GM23338 (cell line): ENCODE results near the gene TUBB2A. TPM values are rescaled to one million over a fixed set of nuclear protein-coding genes. Genes with fewer than 3 reads are reported as not detected.
A peak's percentile ranks its signal among the peaks of the same experiment; 100 is the strongest.
"Not testable (repeated sequence)": the region's sequence is repeated elsewhere in the genome, so short reads cannot be mapped to it uniquely, and the experiment has no call there.

Experiments
- ATAC-seq: fragments of 200-7000 bp; cut with Tn5 transposase; 3 replicates; pipeline ENCODE4 v1.9.1; 2020
- DNase-seq: peaks from one replicate; pipeline ENCODE4 v3.0.0-alpha.2; 2015; ENCODE audit warnings: low spot score
- H2AFZ ChIP-seq: fragments of 200-600 bp; sonication (generic); 2 replicates; pipeline ENCODE4 v1.8.0; 2016; ENCODE audit warnings: antibody characterized with exemption, mild to moderate bottlenecking, moderate library complexity
- H3F3A ChIP-seq: fragments of 200-600 bp; sonication (generic); replicated peaks from 2 replicates; pipeline ENCODE4 v1.8.0; 2017; ENCODE audit warnings: antibody characterized with exemption, mixed run types, low read depth
- H3K27ac ChIP-seq: fragments of 200-600 bp; sonication (generic); 2 replicates; pipeline ENCODE4 v1.6.1; 2016; ENCODE audit warnings: low read depth
- H3K27me3 ChIP-seq: fragments of 200-600 bp; sonication (generic); 2 replicates; pipeline ENCODE4 v1.8.0; 2016; ENCODE audit warnings: mild to moderate bottlenecking, mixed run types, moderate library complexity; ENCODE audit not compliant: insufficient read depth
- H3K36me3 ChIP-seq: fragments of 200-600 bp; sonication (generic); 2 replicates; pipeline ENCODE4 v1.8.0; 2016; ENCODE audit warnings: mild to moderate bottlenecking; ENCODE audit not compliant: insufficient read depth
- H3K4me1 ChIP-seq: fragments of 200-600 bp; sonication (generic); 2 replicates; pipeline ENCODE4 v1.8.0; 2016; ENCODE audit warnings: mild to moderate bottlenecking, moderate library complexity; ENCODE audit not compliant: insufficient read depth
- H3K4me2 ChIP-seq: fragments of 200-600 bp; sonication (generic); 2 replicates; pipeline ENCODE4 v1.7.1; 2017; ENCODE audit warnings: mixed run types
- H3K4me3 ChIP-seq: fragments of 200-600 bp; sonication (generic); 2 replicates; pipeline ENCODE4 v1.6.1; 2016; ENCODE audit warnings: mixed run types
- H3K79me2 ChIP-seq: fragments of 200-600 bp; sonication (generic); replicated peaks from 2 replicates; pipeline ENCODE4 v1.8.0; 2017; ENCODE audit warnings: mild to moderate bottlenecking; ENCODE audit not compliant: insufficient read depth
- H3K9me2 ChIP-seq: fragments of 200-600 bp; sonication (generic); 2 replicates; pipeline ENCODE4 v1.8.0; 2017; ENCODE audit not compliant: insufficient read depth
- H4K20me1 ChIP-seq: fragments of 200-600 bp; sonication (generic); replicated peaks from 2 replicates; pipeline ENCODE4 v1.8.0; 2017; ENCODE audit warnings: mild to moderate bottlenecking; ENCODE audit not compliant: insufficient read depth
- H3K27ac Mint-ChIP-seq: 2 replicates; pipeline ENCODE4 v1.8.0; 2020; ENCODE audit warnings: inconsistent platforms, mild to moderate bottlenecking, moderate library complexity, mixed read lengths
- H3K27me3 Mint-ChIP-seq: 3 replicates; pipeline ENCODE4 v1.8.0; 2022; ENCODE audit warnings: low read depth, mild to moderate bottlenecking, moderate library complexity, mixed read lengths, inconsistent platforms; ENCODE audit not compliant: insufficient read depth, poor library complexity
- H3K36me3 Mint-ChIP-seq: 3 replicates; pipeline ENCODE4 v1.8.0; 2021; ENCODE audit warnings: low read depth, mild to moderate bottlenecking, inconsistent platforms, moderate library complexity, mixed read lengths
- H3K4me1 Mint-ChIP-seq: 3 replicates; pipeline ENCODE4 v1.8.0; 2020; ENCODE audit warnings: mild to moderate bottlenecking, inconsistent platforms, mixed read lengths
- H3K4me3 Mint-ChIP-seq: 3 replicates; pipeline ENCODE4 v1.8.0; 2021; ENCODE audit warnings: moderate library complexity, mild to moderate bottlenecking, inconsistent platforms, mixed read lengths
- H3K9me3 Mint-ChIP-seq: 3 replicates; pipeline ENCODE4 v1.8.0; 2020; ENCODE audit warnings: moderate library complexity, mild to moderate bottlenecking, inconsistent platforms, mixed read lengths
- POLR2AphosphoS5 ChIP-seq: IDR thresholded peaks from 2 replicates; pipeline ENCODE4 v1.6.1; 2016; ENCODE audit warnings: antibody characterized with exemption, low read depth
- polyA plus RNA-seq: library from polyadenylated mRNA; unstranded; fragments of >200 nt; fragmentation: Nextera tagmentation; extraction: Ambion mirVana; gene quantifications from 2 replicates; pipeline ENCODE4 v1.2.1, GENCODE V29; 2016
- total RNA-seq: library from RNA; depleted of rRNA; stranded (reverse); fragments of >200 nt; shearing (Covaris generic); gene quantifications from 2 replicates; pipeline ENCODE4 v1.2.3, GENCODE V29; 2014
- TF ChIP-seq, protein P1 (sequence below), 2 experiments: fragments of 200-600 bp in 1 of 2; sonication (generic) in 1 of 2; conservative IDR thresholded peaks; 2 replicates each; pipeline versions ENCODE4 v1.5.1 to v1.6.1; 2016 to 2017; ENCODE audit warnings: antibody characterized with exemption in 2 of 2, low read depth in 2 of 2, mild to moderate bottlenecking in 2 of 2, moderate library complexity in 1 of 2

The TUBB2A gene
- total and polyA plus RNA-seq, 2 experiments from 2014 or later = 305 to 376 TPM

DNA sequence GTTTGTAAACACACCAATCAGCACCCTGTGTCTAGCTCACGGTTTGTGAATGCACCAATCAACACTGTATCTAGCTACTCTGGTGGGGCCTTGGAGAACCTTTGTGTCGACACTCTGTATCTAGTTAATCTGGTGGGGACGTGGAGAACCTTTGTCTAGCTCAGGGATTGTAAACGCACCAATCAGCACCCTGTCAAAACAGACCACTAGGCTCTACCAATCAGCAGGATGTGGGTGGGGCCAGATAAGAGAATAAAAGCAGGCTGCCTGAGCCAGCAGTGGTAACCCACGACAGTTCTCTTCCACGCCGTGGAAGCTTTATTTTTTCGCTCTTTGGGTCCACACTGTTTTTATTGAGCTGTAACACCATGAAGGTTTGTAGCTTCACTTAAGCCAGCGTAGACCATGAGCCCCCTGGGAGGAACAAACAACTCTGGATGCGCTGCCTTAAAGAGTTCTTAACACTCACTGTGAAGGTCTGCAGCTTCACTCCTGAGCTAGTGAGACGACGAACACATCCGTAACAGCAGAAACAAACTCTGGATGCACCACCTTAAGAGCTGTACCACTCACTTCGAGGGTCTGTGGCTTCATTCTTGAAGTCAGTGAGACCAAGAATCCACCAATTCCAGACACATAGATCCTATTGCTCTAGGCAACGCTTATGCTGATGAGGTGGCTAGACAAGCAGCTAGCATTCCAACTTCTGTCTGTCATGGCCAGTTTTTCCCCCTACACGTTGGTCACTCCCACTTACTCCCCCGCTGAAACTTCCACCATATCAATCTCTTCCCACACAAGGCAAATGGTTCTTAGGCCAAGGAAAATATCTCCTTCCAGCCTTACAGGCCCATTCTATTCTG lies 14.2 kb upstream of the TUBB2A start:
- H3K27ac ChIP-seq, H3K36me3 ChIP-seq, H3K4me2 ChIP-seq, H3K27me3 ChIP-seq, H3K79me2 ChIP-seq, H3K4me3 ChIP-seq, ATAC-seq, DNase-seq, H4K20me1 ChIP-seq, H3K27ac Mint-ChIP-seq, H3K4me3 Mint-ChIP-seq, H3K36me3 Mint-ChIP-seq, H3F3A ChIP-seq, H3K9me3 Mint-ChIP-seq, H2AFZ ChIP-seq, H3K9me2 ChIP-seq, H3K27me3 Mint-ChIP-seq: not testable (repeated sequence)
- H3K4me1 Mint-ChIP-seq = peaks cover 34% of the 10 kb centered on the region
- TF ChIP-seq POLR2AphosphoS5 = 0 out of 2 replicates have a peak, but pooled peaks have one; percentile 25
- peaks cover 26% of the 10 kb centered on the region for H3K4me1 ChIP-seq

DNA sequence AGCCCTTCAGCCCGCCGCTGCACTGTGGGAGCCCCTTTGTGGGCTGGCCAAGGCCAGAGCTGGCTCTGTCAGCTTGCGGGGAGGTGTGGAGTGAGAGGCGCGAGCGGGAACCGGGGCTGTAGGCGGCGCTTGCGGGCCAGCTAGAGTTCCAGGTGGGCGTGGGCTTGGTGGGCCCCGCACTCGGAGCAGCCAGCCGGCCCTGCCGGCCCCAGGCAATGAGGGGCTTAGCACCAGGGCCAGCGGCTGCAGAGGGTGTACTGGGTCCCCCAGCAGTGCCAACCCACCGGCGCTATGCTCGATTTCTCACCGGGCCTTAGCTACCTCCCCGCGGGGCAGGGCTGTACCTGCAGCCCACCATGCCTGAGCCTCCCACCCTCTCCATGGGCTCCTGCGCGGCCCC lies 13.3 kb upstream of the TUBB2A start:
- not testable (repeated sequence) for H3K4me3 Mint-ChIP-seq, H3K27me3 Mint-ChIP-seq, ATAC-seq, H3K36me3 ChIP-seq, H3F3A ChIP-seq, H3K79me2 ChIP-seq, H3K4me2 ChIP-seq, H3K27me3 ChIP-seq, H3K36me3 Mint-ChIP-seq, H3K9me2 ChIP-seq, H3K27ac Mint-ChIP-seq, H3K27ac ChIP-seq, H2AFZ ChIP-seq, H3K9me3 Mint-ChIP-seq, H4K20me1 ChIP-seq, DNase-seq, H3K4me3 ChIP-seq
- TF ChIP-seq, protein P1, sequence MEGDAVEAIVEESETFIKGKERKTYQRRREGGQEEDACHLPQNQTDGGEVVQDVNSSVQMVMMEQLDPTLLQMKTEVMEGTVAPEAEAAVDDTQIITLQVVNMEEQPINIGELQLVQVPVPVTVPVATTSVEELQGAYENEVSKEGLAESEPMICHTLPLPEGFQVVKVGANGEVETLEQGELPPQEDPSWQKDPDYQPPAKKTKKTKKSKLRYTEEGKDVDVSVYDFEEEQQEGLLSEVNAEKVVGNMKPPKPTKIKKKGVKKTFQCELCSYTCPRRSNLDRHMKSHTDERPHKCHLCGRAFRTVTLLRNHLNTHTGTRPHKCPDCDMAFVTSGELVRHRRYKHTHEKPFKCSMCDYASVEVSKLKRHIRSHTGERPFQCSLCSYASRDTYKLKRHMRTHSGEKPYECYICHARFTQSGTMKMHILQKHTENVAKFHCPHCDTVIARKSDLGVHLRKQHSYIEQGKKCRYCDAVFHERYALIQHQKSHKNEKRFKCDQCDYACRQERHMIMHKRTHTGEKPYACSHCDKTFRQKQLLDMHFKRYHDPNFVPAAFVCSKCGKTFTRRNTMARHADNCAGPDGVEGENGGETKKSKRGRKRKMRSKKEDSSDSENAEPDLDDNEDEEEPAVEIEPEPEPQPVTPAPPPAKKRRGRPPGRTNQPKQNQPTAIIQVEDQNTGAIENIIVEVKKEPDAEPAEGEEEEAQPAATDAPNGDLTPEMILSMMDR (conservative IDR thresholded peaks at IDR 0.05; ENCODE audit: low read depth in 2 of 2) = peak in 1 of 2 experiments; percentile 33; a peak in 2 of 4 replicates
- peaks cover 25% of the 10 kb centered on the region for H3K4me1 ChIP-seq
- peaks cover 38% of the 10 kb centered on the region for H3K4me1 Mint-ChIP-seq

DNA sequence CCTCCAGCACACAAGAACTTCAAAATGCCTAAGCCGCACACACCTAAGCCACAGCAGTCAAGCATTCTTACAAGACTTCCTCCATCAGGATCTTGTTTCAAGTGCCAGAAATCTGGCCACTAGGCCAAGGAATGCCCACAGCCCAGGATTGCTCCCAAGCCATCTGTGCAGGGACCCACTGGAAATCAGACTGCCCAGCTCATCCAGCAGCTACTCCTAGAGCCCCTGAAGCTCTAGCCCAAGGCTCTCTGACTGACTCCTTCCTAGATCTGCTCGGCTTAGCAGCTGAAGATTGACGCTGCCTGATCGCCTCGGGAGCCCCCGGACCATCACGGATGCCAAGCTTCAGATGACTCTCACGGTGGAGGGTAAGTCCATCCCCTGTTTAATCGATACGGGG lies 10.7 kb upstream of the TUBB2A start:
- Histone ChIP-seq H3K4me1 (peaks cover 40% of the 10 kb centered on the region), H3F3A (peaks cover 21% of the 10 kb centered on the region)
- H3K27me3 Mint-ChIP-seq = peaks cover 12% of the 10 kb centered on the region
- not testable (repeated sequence) for H3K27ac ChIP-seq, DNase-seq, H3K9me2 ChIP-seq, H3K36me3 Mint-ChIP-seq, H3K27me3 ChIP-seq, ATAC-seq, H3K4me3 Mint-ChIP-seq, H3K36me3 ChIP-seq, H3K4me3 ChIP-seq, H3K79me2 ChIP-seq, H4K20me1 ChIP-seq, H3K4me2 ChIP-seq, H3K9me3 Mint-ChIP-seq, H2AFZ ChIP-seq
- H3K27ac Mint-ChIP-seq = peak overlapping the region; percentile 79
- peaks cover 47% of the 10 kb centered on the region for H3K4me1 Mint-ChIP-seq
